ENCODE results near the gene GGTLC1.

Gene GGTLC1

GRCh38 chr20:23962272-23962671, 26.3 kb downstream of the GGTLC1 start:
- no peak for DNase-seq

DNA sequence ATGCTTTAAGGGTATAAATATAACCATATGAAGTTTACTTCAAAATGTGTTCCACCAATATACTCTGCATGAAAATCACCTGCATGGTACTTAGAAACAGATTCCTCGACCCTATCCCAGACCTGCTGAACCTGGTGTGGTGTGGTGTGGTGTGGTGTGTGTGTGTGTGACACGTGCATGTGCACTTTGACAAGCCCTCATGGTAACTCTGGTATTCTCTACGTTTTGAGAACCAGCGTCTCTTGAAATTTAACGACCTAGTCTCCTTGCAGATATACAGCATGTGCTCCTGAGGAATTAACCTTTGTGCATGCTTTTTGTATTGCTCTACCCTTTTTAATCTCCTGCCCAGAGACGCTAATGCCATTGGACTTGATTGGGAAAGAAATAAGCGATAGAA, 29.5 kb downstream of the GGTLC1 start:
- no peak for DNase-seq

GRCh38 chr20:23955896-23956295, 32.7 kb downstream of the GGTLC1 start:
- DNase-seq: no peak

GRCh38 chr20:23954008-23954745, 34.4 kb downstream of the GGTLC1 start:
- no peak for DNase-seq

DNA sequence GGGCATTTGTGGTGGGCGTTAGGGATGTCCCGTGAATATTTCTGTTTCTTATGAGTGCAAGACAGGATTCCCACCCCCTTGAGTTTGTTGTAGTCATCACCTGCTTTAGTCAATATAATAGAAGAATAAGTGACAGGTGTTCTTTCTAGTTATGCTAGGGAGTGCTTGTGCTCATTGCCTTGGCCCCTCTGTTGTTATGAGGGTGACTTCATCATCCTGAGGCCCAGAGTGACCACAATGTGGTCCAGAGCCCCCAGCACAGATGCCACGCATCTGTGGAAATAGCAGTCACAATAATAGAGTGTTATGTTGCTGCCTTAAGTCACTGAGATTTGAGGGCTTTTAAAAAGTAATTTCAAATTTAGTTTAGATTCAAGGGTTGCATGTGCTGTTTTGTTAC, 42.4 kb downstream of the GGTLC1 start:
- DNase-seq: no peak

DNA sequence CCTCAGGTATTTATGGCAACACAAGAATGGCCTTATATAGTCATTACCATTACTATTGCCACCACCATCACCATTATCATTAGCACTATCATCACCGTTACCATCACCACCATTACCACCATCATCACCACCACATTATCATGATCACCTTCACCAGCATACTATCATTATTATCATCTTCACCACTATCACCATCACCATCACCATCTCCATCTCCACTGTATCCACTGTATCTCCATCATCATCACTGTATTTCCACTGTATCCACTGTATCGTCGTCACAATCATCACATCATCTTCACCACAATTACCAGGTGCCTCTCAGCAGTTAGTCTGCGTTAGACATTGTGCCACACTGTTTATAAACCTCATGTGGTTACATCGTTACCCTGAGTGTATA, 45.3 kb downstream of the GGTLC1 start:
- no peak for DNase-seq

- DNase-seq: no peak
Measured at GRCh38 chr20:23939641-23940040, 48.9 kb downstream of the GGTLC1 start.

DNA sequence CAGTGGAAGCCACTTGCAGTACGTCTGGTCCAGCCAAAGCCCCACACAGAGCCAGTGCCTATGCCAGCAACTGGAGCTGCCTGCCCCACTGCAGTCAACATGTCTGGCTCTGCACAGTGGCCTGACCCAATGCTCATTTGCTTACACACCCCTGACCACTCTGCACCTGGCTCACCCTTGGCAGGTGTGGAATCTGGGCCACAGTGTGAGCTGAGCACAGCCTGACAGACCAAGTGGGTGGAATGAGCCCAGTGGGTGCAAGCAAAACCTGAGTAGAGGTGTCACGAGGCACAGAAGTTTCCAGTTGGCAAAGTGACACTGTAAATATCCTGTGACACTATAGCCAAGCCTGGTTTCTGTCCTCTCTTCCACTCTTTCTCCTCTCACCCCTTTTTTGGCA, 49.5 kb downstream of the GGTLC1 start:
- no peak for DNase-seq

- no peak for DNase-seq
Measured at GRCh38 chr20:23938118-23938438, 50.5 kb downstream of the GGTLC1 start.

GRCh38 chr20:23937303-23938117, 51.1 kb downstream of the GGTLC1 start:
- peak; percentile 52 for DNase-seq

All from RPMI8226 (cell line).